Eye (tissue), 1 donor: ENCODE measurements around the gene LAPTM5.
"Not testable (repeated sequence)": the region's sequence is repeated elsewhere in the genome, so short reads cannot be mapped to it uniquely, and the experiment has no call there.

Source experiments
- DNase-seq: peaks from one replicate; pipeline ENCODE4 v3.0.0-alpha.2; 2015

LAPTM5 gene

DNA sequence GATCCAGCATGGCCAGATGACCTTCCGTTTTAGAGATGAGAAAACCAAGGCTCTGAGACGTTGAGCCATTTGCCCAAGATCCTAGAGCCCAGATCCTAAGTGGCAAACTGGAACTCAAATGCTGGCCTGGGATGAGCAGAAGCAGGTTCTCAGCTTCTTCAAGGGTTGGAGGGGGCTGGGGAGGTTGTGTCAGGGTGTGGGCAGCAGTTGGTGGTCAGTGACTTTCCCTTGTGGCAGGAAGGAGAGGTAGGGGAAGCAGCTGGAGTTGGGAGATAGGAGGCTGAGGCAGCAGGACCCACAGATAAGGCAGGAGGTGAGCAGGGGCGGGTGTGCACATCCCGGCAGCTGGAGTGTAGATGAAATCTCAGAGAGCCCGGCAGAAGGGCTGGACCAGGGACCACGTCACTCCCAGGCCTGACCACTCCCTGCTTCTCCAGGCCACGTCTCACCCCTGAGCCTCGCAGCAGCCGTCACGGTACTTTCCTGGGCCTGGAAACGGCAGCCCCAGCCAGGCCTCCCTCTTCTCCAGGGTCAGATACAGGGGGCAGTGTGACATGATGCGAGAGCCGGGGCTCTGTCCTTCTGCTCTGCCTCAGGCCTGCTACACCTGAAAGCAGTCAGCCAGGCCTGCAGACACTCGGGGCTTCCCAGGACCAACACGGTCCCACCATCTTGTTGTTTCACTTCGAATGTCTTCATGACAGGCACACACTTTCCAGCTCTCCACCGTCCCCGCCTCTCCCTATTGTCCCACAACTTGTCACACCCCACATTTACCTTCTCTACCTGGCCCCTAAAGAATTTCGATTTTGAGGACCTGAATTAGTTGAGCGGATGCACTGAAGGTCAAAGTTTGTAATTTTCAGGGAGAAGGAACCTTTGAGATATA is 11.5 kb upstream of the LAPTM5 start:
- no peak for DNase-seq

DNA sequence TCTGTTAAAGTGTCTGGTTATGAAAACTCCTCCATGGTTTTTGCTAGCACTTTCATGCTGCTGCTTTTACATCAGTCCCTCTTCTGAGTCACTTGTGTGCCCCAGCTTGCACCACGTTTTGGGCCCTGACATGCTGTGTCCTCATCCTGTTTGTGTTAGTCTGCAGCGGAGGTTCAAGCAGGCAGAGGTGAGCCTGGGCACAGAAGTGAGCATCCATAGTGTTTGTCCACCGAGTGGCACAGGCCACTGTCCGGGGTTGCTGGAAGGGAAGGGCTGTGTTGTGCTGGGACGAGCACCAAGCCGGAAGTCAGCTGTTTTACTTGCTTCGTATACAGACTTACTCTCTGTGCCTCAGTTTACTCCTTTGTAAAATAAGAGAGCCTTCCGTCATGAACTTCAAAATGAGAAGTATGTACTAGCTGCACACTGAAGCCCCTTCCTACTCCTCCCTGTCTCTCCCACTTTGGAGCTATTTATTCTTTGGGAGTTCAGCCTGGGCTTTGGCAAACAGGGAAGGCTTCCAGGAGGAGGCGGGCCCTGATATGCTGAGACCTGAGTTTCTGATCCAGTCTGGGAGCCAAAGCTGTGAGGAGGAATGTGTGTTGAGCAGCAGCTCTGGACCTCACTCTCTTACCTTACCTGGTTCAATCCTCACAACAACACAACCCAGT is 10.7 kb upstream of the LAPTM5 start:
- DNase-seq, result no peak

DNA sequence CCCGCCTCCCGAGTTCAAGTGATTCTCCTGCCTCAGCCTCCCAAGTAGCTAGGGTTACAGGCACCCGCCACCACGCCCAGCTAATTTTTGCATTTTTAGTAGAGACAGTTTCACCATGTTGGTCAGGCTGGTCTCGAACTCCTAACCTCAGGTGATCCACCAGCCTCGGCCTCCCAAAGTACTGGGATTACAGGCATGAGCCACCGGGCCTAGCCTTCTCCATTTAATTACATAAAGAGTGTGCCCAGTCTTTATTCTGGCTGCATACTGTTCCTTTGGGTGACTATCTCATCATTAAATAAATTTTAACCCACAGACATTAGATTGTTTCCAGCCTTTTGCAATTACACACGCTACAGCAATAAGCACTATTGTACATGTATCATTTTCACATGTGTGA is 9.4 kb upstream of the LAPTM5 start:
- not testable (repeated sequence) for DNase-seq

DNA sequence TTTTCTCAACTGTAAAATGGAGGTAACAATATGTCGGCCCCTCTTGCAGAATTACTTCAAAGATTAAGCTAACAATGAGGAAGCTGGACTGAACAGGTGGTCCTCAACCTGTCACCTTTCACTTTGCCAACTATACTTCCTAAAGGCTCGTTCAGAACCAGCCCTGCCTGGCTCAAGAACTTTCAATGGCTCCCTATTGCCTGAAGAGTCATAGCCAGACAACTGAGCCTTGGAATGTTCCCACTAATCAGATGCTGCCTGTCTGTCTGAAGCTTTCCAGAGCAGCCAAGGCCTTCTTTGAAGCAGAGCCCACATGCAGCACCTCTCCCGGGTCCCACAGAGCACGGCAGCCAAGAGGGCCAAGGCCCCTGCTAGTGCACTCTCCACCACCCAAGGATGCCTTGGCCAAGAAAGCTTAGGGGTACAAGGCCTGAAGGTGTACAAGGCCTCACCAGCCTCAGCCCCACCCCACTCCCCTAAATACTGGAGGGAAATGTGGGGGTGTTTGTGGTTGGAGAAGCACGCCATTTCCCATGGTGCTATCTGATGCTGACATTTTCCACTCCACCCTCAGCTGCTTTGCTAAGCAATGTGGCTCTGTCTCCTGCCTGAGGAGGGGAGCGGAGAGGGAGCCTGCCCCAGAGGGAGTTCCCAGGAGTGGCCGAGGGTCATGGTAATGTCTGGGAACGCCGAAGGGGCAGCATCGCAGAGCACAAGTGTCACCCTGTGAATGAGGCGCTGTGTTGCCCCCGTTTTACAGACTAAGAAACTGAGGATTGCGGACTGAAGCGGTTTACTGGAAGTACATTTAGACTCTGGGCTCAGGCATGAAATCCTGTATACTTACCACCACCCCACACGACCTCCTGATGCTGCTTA is 8.2 kb upstream of the LAPTM5 start:
- no peak for DNase-seq

DNA sequence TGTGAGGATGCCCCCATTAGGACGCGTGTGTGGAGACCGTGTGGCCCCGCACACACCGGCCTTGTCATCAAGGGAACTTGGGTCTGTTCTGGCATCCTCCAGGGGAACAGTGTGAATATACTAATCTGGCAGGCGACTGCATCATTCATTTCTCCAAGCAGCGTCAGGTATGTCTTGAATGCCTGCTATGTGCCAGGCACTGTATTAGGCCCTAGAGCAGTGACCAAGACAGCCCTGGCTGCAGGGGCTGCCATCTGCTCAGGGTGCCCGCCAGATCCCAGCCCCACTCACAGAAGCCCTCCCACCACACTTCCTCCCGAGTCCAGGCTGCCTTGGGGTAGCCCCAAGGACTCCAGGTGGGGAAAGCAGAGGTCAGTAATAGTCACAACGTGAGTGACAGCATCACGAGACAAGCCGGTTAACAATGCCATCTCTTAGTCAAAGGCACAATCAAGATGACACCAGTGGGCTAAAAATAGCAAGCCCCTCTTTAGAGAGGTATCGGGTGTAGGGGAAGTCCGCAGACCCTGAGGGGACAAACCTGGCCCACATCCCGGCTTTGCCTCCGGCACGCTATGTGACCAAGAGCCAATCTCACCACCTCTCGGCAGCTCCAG is 7.5 kb upstream of the LAPTM5 start:
- no peak for DNase-seq

DNA sequence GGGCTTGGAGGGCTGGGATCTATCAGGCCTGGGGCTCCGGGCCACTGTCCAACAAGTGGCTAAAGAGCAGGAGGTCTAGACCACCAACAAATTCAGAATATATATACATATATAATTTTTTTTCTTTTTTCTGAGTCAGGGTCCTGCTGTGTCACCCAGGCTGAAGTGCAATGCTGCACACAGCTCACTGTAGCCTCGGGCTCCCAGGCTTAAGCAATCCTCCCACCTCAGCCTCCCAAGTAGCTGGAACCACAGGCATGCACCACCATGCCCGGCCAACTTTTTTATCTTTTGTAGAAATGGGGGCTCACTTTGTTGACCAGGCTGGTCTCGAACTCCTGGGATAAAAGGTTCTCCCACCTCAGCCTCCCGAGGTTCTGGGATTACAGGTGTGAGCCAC is 6.8 kb upstream of the LAPTM5 start:
- DNase-seq, result no peak

DNA sequence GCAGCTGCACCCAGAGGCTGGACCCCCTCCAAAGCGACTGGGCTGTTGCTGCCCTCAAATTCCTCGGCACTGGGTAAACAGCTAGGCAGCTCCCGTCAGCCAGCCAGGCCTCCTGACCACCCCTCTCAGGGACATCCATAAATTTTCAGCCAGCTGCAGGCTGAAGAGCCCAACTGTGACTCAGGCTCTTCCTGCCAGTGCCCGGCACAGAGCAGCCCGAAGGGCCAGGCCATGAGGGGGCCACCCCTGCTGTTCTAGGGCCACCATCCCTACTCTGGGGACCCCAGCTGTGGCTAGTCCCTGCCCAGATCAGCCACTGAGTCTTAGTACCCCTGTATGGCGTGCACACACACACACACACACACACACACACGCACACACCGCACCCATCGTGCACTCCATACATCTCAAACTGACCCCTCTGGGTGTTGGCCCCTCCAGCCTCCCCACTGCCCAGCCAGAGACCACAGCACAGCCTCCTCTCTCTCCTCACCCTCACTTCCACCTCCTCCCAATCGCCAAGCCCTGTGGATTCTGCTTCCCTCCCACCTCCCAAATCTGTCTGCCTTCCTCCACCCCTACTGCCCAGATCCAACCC is 6.2 kb upstream of the LAPTM5 start:
- no peak for DNase-seq

DNA sequence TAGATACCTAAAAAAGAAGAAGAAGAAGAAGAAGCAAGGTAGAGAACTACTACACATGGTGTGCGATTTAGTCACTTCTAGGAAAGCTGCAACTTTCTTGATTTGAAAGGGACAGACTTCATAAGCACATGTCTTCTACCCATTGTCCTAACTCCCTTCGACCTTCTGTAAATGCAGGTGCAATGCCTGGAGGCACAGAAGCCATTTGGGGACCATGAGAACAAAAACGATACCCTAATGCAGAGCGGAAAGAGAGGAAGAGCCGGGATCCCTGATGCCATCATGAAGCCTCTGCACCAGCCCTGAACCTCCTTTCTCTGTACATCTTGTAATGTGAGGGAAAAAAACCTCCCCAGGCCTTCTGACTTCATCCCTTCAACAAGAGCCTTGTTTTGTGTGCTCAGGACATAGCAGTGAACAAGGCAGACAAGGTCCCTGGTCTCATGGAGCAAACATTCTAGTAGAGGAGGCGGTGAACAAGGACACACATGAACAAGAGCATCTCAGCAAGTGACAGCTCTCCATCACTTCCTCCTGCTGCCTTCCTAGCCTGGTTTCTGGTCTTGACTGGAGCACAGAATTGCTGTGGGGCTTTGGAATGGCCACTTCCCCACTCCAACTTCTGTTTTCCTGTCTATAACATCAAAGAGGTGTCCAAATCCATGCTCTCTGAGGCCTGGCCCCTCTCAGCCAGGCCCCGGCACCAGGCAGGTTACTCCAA is 5.5 kb upstream of the LAPTM5 start:
- no peak for DNase-seq

DNA sequence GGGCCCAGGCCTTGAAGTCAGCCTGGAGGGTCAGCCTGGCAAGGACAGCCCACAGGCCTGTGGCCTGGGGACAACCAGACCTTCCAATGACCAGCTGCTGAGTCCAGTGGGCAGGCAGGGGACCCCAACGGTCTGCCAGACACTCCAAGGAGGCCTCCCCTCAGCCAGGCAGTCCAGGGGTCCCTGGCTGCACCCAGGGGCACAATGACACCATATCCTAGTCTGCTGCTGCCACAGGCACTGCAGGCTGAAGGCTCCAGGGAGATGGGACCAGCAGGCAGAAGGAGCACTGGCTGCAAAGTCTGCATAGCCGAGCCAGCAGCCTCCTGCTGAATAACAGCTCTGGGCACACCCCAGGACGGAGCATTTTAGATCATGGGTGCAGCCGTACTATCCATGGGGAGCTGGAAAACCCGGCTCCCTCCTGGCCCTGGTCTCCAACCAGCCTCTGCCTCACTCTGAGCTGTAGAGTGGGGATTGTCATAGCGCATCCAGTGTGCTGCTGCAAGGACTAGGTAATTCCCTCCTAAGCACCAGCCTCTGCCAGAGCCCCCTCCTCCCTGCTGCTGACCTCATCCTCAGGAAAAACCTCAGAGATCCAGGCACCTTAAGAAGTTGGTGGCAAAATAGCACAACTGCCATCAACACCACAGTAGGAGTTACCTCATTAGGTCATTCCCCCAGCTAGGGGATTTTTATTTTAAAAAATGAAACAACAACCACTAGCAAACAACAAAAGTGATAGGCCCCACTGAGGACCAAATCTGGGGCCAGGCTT is 4.8 kb upstream of the LAPTM5 start:
- DNase-seq, result no peak

DNA sequence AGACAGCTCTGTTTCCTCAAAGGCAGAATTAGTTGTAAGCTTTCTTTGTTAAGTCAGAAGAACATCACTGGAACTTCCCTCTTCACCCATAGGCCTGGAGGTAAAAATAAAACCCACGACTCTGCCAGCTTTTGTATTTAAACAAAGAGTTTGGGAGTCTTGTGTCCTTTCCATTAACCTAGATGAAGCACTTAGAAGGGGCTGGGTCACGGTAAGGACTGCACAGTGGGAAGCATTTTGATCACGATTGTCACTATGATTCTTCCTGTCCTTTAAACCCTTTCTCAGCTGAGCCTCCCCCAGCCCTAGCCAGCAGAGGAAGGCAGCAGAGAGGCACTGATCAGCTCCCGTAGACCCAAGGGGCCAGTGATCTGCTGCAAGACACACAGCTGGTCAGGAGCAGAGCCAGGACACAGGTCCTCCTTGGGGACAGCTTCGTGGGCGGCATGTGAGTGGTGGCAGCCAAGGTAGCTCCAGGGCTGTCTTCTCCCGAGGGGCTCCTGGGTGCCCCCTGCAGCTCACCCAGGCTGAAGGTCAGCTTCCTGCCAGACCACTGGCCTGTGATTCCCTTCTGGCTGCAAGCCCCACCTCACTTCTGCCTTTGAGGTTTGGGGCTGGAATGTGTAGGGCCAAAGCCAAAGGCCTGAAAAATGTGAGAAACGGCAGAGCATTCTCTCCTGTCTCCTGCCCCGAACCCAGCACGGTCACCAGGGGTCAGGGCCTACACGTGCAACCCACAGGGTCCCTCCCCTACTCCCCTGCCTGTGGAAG is 4.0 kb upstream of the LAPTM5 start:
- DNase-seq, result peak; percentile 65

DNA sequence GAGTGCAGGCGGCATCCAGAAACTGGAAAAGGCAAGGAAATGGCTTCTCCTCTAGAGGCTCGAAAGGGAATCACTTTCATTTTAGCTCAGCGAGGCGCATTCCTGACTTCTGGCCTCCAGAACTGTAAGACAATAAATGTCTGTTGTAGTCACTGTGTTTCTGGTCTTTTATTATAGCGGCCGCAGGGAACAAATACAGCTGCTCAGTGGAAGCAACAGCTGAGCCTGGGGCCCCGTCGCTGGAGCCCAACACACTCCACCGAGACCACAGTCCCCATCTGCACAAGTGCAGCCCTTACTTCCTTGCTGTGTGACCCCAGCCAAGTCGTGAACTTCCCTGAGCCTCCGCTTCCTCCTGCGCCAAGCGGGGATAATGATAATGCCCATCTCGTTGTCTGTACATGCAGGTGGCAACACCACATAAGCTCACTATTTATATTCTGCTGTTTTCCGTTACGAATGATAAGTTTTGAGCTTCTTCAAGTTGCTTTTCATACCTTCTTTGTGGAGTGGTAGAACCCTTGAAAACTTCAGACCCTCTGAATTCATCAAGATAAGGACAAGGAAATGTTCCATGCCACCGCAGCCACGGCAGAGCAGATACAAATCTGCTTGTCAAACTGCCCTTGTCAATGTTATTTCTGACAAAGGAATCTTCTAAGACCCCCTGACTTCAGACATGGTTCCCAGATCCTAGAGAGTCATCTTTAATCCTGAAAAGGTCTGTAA is 3.2 kb upstream of the LAPTM5 start:
- DNase-seq, result no peak

DNA sequence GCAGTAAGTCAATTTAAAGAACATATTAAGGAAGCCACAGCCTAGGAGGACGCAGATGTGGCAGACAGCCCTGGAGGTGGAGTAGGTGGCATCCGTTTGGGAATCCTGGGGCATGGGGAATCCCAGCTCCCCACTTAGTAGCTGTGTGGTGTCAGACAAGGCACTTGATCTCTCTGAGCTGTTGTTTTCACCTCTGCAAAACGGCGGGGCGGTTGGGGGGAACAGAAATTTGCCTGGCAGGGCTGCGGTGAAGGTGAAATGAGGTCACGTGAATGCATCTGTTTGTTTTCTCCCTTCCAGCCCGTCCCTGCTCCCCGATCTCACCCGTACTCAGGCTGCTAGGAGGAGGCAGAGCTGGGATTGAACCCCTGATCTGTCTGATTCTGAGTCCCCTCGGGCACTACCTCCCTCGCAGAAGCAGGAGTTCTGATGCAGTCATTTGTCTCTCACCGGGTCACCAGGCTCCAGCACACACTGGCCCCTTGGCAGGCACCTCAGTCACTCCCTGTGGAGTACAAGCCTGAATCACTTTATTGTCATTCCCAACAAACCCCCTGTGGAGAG is 2.2 kb upstream of the LAPTM5 start:
- DNase-seq, result no peak

DNA sequence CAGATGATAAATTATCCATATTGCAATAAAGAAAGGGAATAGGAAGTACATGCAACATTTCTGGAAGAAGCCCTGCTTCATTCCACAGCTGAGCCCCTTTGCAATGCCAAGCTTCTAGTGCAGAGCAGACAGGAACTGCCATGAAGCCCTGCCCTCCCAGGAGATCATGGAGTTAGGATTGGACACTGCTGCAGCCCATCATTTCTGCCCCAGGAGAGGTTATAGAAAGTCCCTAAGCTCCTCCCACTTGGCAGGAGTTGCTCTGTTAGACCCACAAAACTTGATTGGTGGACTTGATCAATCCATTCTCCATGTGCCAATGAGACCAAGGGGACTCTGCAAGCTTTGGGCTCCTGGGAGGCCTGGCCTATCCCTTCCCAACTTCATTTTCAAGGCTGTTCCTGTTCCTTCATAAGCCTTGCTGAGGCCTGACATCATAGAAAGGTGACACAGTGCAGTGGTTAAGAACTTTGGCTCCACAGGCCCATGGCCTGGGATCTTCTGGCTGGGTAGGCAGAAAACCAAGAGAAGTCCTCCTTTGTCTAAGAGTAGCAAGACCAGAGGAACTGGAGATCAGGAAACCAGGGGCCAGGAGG is 1.3 kb upstream of the LAPTM5 start:
- no peak for DNase-seq

DNA sequence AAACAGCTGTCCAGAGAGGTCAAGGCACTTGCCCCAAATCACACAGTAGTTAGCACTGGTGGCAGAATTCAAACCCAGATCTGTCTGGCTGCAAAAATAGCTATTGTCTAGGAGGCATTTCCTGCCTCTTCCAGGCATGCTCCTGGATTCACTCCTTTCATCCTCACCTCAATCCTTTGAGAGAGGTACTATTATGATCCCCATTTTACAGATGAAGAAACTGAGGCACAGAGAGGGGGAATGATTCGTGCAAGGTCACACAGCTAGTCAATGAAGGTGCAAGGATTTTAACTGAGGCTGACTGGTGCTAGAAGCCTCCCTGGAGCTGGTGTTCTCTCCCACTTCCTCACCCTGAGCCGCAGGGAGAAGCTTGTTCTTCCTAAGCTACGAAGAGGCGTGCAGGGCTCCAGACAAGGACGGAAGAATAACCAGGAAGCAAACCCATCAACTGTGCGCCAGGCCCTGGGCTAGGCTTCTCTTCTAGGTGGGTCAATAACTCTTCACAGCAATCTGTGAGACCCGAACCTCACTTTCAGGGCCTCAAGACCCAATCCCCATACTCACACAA is 631 bp upstream of the LAPTM5 start:
- no peak for DNase-seq

DNA sequence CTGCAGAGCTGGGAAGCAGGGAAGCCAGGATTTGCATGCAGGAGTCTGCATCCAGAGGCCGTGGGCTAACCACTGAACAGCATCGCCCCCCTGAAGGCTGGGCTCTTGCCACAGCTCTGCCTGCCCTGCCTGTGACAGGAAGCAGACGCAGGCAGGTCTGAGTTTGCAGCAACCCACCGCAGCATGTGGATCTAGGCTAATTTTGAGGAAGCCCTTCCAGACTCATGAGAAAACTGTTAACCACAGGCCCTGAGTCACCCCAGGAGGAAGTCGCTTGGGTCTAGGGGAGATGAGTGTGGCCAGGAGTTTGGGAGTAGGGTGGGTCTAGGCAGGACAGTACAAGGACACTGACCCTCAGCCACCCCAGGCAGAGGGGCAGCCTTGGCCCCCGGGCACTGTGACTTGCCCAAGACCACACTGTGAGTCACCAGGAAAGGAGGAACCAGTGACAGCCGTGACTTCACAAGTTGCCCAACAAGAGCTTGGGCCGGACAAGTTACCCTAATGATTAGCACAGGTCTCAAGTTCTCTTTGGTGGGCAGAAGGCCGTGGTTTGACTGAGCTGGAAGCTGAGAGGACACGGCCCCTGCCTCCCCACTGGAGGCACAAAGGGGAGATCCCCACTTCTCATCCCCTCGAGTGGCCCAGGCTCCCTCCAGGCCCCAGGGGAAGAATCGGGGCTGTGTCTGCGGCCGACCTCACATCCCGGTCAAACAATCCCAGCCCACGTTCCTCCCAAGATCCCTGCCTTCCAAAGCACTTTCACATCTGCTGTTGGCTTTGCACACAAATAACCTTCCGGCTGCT is 826 bp downstream of the LAPTM5 start:
- DNase-seq, result no peak

DNA sequence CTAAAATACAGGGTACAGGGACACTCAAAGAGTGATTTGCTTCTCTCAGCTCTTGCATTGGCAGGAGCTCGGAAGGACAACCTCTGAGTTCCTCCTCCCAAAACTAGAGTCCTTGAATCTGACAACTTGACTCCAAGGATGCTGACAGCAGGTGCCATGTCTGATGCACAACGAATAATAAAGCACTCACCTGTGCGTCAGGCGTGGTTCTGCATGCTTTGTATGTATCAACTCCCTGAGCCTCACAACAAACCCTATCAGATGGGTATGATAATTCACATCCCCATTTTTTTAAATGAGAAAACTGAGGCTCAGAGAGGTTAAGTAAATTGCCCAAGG is 1.4 kb downstream of the LAPTM5 start:
- no peak for DNase-seq

DNA sequence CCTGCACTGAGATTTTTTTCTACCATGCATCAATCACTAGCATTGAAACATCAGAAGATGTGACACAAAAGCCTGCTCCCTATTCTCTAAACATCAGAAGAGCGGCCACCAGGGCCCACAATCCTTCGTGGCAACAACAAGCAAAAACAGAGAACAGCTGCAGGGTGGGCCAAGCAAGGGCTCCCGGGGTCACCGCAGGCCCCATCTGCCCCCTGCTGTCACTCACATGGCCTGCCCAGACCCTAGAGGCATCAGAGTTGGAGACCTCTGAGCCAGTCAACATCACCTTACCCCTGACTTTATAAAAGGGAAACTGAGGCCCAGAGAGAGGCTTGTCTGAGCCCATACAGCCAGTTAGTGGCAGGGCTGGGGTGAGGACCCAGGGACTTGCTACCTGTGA is 1.8 kb downstream of the LAPTM5 start:
- no peak for DNase-seq

DNA sequence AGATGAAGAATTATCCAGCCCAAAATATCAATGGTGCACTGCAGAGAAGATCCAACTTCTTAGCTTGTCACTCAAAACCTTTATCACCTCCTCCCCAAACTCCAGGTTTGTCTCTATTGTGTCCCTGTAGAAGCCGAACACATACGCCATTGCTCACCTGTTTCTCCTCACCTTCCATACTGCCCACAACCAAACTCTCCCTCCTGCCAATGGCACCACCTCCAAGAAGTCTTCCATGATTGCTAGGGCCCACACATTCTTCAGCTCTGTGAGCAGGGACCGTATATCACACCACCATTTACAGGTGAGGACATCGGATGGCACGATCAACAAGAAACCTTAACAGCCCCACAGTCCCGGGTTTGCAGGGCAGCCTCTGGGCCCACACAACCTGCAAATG is 2.2 kb downstream of the LAPTM5 start:
- DNase-seq, result no peak
